ENCODE data around the gene SLC16A13. TPM values are rescaled to one million over a fixed set of nuclear protein-coding genes. Genes with fewer than 3 reads are reported as not detected.

The SLC16A13 gene
- total and polyA plus RNA-seq, 2 of the 4 experiments (the other 2 are of a cell fraction) = 0.18 to 2.3 TPM

- Histone ChIP-seq H2AFZ (replicated peaks; ENCODE audit: low read length, poor library complexity) (no peak overlapping the region), H3K9me1 (ENCODE audit: insufficient read depth, low read length) (no peaks in the 10 kb centered on the region), H3K56ac (ENCODE audit: extremely low read depth, insufficient read depth, low read length) (no peak overlapping the region), H2BK20ac (ENCODE audit: low read depth, low read length) (no peak overlapping the region), H3K18ac (ENCODE audit: low read depth, low read length) (no peak overlapping the region), H3K27me3 (ENCODE audit: control insufficient read depth, insufficient read depth, low read length) (peaks cover 13% of the 10 kb centered on the region), H4K91ac (ENCODE audit: insufficient read depth, low read depth, low read length) (no peak overlapping the region), H4K20me1 (ENCODE audit: insufficient read depth, low read length) (no peaks in the 10 kb centered on the region), H2BK15ac (ENCODE audit: low read depth, low read length) (no peak overlapping the region), H3K14ac (replicated peaks; ENCODE audit: low read depth, low read length) (no peak overlapping the region), H4K5ac (ENCODE audit: low read depth, low read length) (no peak overlapping the region), H2AK5ac (ENCODE audit: low read depth, low read length) (no peak overlapping the region), H2BK5ac (ENCODE audit: low read depth, low read length, poor library complexity, severe bottlenecking) (no peak overlapping the region), H3K9ac (ENCODE audit: low read depth, low read length) (no peak overlapping the region), H3K4me1 (ENCODE audit: control insufficient read depth, insufficient read depth, low read length) (no peaks in the 10 kb centered on the region), H3K36me3 (ENCODE audit: control insufficient read depth, insufficient read depth, low read length) (no peaks in the 10 kb centered on the region), H2AK9ac (replicated peaks; ENCODE audit: low read depth, low read length, poor library complexity) (no peak overlapping the region), H4K8ac (ENCODE audit: low read depth in 2 of 2, low read length in 2 of 2) (no peak overlapping the region), H3K79me1 (ENCODE audit: low read depth in 1 of 2, low read length in 2 of 2) (no peaks in the 10 kb centered on the region), H3K4ac (ENCODE audit: low read depth, low read length) (no peak overlapping the region), H3K4me3 (ENCODE audit: insufficient read depth, low read depth, low read length) (no peak overlapping the region), H3K23ac (ENCODE audit: low read depth, low read length) (no peak overlapping the region), H3K4me2 (ENCODE audit: low read depth, low read length) (no peak overlapping the region), H2BK120ac (ENCODE audit: low read depth, low read length) (no peak overlapping the region), H3K27ac (ENCODE audit: insufficient read depth, low read length) (no peak overlapping the region), H3K9me3 (ENCODE audit: control insufficient read depth, insufficient read depth, low read length) (no peaks in the 10 kb centered on the region)
- TF ChIP-seq, protein P1, sequence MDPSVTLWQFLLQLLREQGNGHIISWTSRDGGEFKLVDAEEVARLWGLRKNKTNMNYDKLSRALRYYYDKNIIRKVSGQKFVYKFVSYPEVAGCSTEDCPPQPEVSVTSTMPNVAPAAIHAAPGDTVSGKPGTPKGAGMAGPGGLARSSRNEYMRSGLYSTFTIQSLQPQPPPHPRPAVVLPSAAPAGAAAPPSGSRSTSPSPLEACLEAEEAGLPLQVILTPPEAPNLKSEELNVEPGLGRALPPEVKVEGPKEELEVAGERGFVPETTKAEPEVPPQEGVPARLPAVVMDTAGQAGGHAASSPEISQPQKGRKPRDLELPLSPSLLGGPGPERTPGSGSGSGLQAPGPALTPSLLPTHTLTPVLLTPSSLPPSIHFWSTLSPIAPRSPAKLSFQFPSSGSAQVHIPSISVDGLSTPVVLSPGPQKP (IDR thresholded peaks at IDR 0.05; ENCODE audit: borderline replicate concordance, low read depth, low read length) = no peak
- TF ChIP-seq RAD21 (IDR thresholded peaks at IDR 0.05; ENCODE audit: low read length) (no peak), SMC3 (IDR thresholded peaks at IDR 0.05; ENCODE audit: low read depth, low read length) (no peak), CTCF (conservative IDR thresholded peaks at IDR 0.05; ENCODE audit: low read depth, low read length) (no peak), USF2 (IDR thresholded peaks at IDR 0.05; ENCODE audit: low read depth, low read length) (no peak), MXI1 (IDR thresholded peaks at IDR 0.05; ENCODE audit: borderline replicate concordance, low read depth, low read length) (no peak), FOS (IDR thresholded peaks at IDR 0.05; ENCODE audit: low read depth, low read length) (no peak), BHLHE40 (IDR thresholded peaks at IDR 0.05; ENCODE audit: low read depth, low read length) (no peak), POLR2A (IDR thresholded peaks at IDR 0.05; ENCODE audit: low read depth, low read length) (no peak), CHD1 (IDR thresholded peaks at IDR 0.05; ENCODE audit: low read depth, low read length) (no peak), RCOR1 (IDR thresholded peaks at IDR 0.05; ENCODE audit: insufficient replicate concordance, low read length) (no peak), MAZ (IDR thresholded peaks at IDR 0.05; ENCODE audit: borderline replicate concordance, low read depth, low read length) (no peak), RFX5 (IDR thresholded peaks at IDR 0.05; ENCODE audit: low read depth, low read length) (no peak), NFE2L2 (IDR thresholded peaks at IDR 0.05; ENCODE audit: low read depth, low read length) (no peak), MAFK (IDR thresholded peaks at IDR 0.05; ENCODE audit: low read depth, low read length) (no peak)
- ChIA-PET CTCF (no interaction called here), POLR2A (ENCODE audit: unreplicated experiment) (interaction anchor here (0.6 kb wide), 1 partner anchor 9 kb away, joined by 4 read pairs; no protein-coding TSS in a partner anchor)
- DNase-seq (no peak), ATAC-seq (ENCODE audit: low read depth) (no peak)
- no TSS peak for BruUV-seq (replicated peaks)
- in situ Hi-C loops (cut with MboI; ENCODE audit: low sequenced_read_pairs) = loop anchor here (25.0 kb wide), 1 partner anchor 462 kb away; the partner anchor contains the start of gene TNFSF12
- WGBS, 2 experiments (ENCODE audit: extremely low coverage in 2 of 2, insufficient read length in 1 of 2) = 63% methylated on average over 4 of the region's 14 CpGs; no CpG with 5 or more reads in 1 of the 2 experiments
- dilution Hi-C loops (cut with HindIII; ENCODE audit: low sequenced_read_pairs, unreplicated experiment) = no loop called here
- intact Hi-C loops (cut with micrococcal nuclease) = no loop called here
Measured at GRCh38 chr17:7074931-7075330, 39.1 kb downstream of the SLC16A13 start.
